IPS-NIHi7 (cell line): ENCODE results near the gene ANKRD50.
A peak's percentile ranks its signal among the peaks of the same experiment; 100 is the strongest.

Source experiments
- DNase-seq: peaks from one replicate; pipeline ENCODE4 v3.0.0; 2012; ENCODE audit warnings: mixed read lengths; ENCODE audit errors: extremely low spot score

ANKRD50 gene

GRCh38 chr4:124636788-124637187, 75.7 kb downstream of the ANKRD50 start:
- DNase-seq: peak; percentile 42

DNA sequence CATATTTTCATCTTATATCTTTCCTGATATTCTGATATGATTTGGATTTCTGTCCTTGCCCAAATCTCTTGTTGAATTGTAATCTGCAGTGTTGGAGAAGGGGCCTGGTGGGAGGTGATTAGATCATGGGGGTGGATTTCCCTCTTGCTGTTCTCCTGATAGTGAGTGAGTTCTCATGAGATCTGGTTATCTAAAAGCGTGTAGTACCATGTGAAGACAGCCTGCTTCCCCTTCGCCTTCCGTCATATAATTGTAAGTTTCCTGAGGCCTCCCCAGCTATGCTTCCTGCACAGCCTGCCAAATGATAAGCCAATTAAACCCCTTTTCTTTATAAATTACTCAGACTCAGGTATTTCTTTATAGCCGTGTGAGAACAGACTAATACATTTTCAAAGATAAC, 77.2 kb downstream of the ANKRD50 start:
- DNase-seq: no peak

DNA sequence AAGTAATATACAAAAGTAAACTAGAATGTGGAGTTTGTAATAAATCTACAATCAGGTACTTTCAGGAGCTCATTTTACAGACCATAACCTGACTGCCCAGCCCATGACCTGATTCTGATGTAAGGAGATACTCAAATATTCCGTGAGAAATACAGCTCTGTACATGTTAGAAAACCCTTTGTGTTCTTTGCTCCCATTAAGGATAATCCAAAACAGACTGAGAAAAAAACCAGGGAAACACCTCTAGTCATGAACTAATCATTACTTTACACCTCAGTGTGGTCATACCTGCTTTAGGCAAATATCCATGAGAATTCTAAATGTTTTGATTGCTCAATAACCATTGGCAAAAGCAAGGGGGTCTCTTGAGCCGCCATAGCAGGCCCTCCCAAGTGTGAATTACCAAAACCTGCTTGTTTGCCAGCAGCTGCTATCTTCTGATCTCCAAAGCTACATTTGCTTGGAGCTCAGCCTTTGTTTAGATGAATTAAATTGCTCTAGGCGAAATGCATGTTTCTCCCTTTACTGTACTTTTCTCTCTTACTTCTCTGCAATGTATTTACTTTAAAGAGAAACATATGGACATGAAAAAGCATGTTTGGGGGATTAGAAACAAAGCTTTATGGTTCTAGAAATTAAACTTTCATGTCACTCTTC, 79.1 kb downstream of the ANKRD50 start:
- DNase-seq: no peak

DNA sequence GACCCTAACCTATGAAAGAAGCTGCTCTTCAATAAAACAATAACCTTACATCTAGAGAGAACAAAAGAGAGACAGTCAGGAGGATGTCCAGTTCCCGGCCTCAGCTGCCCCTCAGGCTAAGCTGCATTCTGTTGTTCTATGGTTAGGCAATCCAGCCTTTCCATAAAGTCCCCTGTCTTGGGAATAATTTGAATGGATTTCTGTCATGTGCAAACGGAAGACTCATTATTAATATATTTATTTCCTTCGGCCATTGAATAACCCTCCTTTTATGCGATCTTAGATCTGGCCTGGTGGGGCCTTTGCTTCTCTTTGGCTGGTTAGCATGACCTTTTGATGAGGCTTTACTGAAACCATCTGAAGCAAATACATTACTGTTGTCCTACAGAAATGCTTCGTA, 80.1 kb downstream of the ANKRD50 start:
- no peak for DNase-seq

DNA sequence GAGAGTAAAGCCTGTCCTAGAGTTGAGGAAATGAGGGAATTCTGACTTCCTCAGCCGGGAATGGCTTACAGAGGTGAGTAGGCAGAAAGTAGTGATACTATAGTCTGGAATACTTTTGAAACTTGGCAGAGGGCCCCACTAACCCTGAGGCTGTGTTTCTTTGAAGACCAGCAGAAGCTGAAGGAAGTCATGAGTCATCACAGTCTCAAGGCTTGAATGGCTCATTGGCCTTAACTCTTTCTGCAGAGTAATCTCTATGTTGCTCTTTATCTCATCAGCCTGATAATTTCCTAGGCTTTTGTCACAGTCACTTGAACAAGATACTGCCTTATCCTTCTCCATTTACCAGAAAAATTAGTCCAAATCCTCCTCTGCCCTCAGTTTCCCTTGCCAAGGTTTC, 80.8 kb downstream of the ANKRD50 start:
- DNase-seq: peak; percentile 43

DNA sequence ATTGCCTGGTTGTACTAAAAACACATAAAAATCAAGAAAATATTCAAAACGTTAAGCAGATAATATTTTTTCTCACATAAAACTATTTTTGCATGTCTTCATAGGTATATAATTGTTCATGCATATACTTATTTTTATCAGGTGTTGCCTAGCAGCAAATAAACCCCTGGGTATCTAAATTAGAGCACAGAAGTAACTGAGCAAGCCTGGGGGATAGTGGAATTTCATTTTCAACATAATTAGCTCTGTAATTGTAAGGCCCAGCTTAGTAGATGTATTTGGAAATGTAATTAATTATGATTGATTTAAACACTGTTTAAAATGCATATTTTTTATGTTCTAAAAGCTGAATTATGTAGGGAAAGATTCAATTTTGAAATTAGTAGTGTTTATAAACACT, 82.9 kb downstream of the ANKRD50 start:
- no peak for DNase-seq
